ENCODE data around the gene POLR2J2.
"Not testable (repeated sequence)": the region's sequence is repeated elsewhere in the genome, so short reads cannot be mapped to it uniquely, and the experiment has no call there.

GRCh38 chr7:102635354-102635753, 36.1 kb downstream of the POLR2J2 start:
- TF ChIP-seq POLR2AphosphoS5, CTCF, POLR2A, EP300 (IDR thresholded peaks at IDR 0.05): not testable (repeated sequence)

Measured in upper lobe of left lung (tissue), 4 donors.